ENCODE results near the gene CSF3.

GRCh38 chr17:40025991-40026815, 11.0 kb downstream of the CSF3 start:
- TF ChIP-seq EZH2 (IDR thresholded peaks at IDR 0.05) (no peak), CTCF (IDR thresholded peaks at IDR 0.05) (no peak), EZH2phosphoT487 (IDR thresholded peaks at IDR 0.05) (no peak)

All from neural progenitor cell (in vitro differentiated cells).